A673 (cell line): Measurements from ENCODE around the gene CYB561D2. TPM values are rescaled to one million over a fixed set of nuclear protein-coding genes. Genes with fewer than 3 reads are reported as not detected.

Experiments
- BruUV-seq: library from RNA; stranded (reverse); fragments of 400-500 nt; replicated peaks from 2 replicates; lab custom pipeline; 2021; lab: Mats Ljungman, UMichigan
- CTCF ChIA-PET: fragments of 300-600 bp; sonication (Branson Sonifier 250); formaldehyde crosslinking; loops from one replicate; lab custom pipeline; 2022; ENCODE audit warnings: antibody characterized with exemption; lab: Charles Lee
- POLR2A ChIA-PET: fragments of 300-600 bp; sonication (Branson Sonifier 250); formaldehyde crosslinking; loops from one replicate; lab custom pipeline; 2022; ENCODE audit warnings: antibody characterized with exemption; ENCODE audit not compliant: low non-redundant PET; lab: Charles Lee
- DNase-seq: peaks from one replicate; pipeline ENCODE4 v3.0.0-alpha.2; 2015; ENCODE audit warnings: low spot score
- H3K27ac ChIP-seq: fragments of 200-600 bp; sonication (generic); 2 replicates; pipeline ENCODE4 v1.5.1; 2016; ENCODE audit warnings: mixed run types, low read depth, mild to moderate bottlenecking, mixed read lengths, antibody characterized with exemption, low read length; ENCODE audit not compliant: poor library complexity, severe bottlenecking
- H3K27me3 ChIP-seq: fragments of 200-600 bp; sonication (generic); replicated peaks from 2 replicates; pipeline ENCODE4 v1.6.1; 2017; ENCODE audit warnings: mixed run types, low read depth, mild to moderate bottlenecking, mixed read lengths, antibody characterized with exemption, low read length; ENCODE audit not compliant: insufficient read depth, poor library complexity
- H3K36me3 ChIP-seq: fragments of 200-600 bp; sonication (generic); 2 replicates; pipeline ENCODE4 v1.6.1; 2016; ENCODE audit warnings: mixed run types, mild to moderate bottlenecking, mixed read lengths, antibody characterized with exemption, low read length; ENCODE audit not compliant: insufficient read depth, poor library complexity, severe bottlenecking
- H3K4me1 ChIP-seq: fragments of 200-600 bp; sonication (generic); 2 replicates; pipeline ENCODE4 v1.6.1; 2017; ENCODE audit warnings: mixed run types, mild to moderate bottlenecking, mixed read lengths, antibody characterized with exemption, low read length; ENCODE audit not compliant: insufficient read depth, poor library complexity, severe bottlenecking
- H3K4me3 ChIP-seq: fragments of 200-600 bp; sonication (generic); 2 replicates; pipeline ENCODE4 v1.5.1; 2016; ENCODE audit warnings: low read depth, mixed run types, mild to moderate bottlenecking, mixed read lengths, low read length; ENCODE audit not compliant: poor library complexity, severe bottlenecking
- H3K9me3 ChIP-seq: fragments of 200-600 bp; sonication (generic); 2 replicates; pipeline ENCODE4 v1.6.1; 2016; ENCODE audit warnings: mixed run types, low read depth, mild to moderate bottlenecking, mixed read lengths, antibody characterized with exemption, low read length; ENCODE audit not compliant: poor library complexity, severe bottlenecking
- EZH2 ChIP-seq: fragments of 200-600 bp; sonication (generic); IDR thresholded peaks from 2 replicates; pipeline ENCODE4 v1.6.1; 2017; ENCODE audit warnings: borderline replicate concordance, low read depth, mild to moderate bottlenecking, mixed read lengths, antibody characterized with exemption, low read length; ENCODE audit not compliant: poor library complexity, severe bottlenecking
- intact Hi-C: fragments of 100-400 bp; cut with micrococcal nuclease; formaldehyde crosslinking; loops from one replicate; pipeline ENCODE4 v1.10.0; 2022; ENCODE audit not compliant: unreplicated experiment
- total RNA-seq: library from RNA; stranded (reverse); gene quantifications from 2 replicates; pipeline ENCODE4 v1.2.3, GENCODE V29; 2021
- TF ChIP-seq, protein P1 (sequence below): fragments of 300-800, 200-600 bp; sonication (generic); conservative IDR thresholded peaks from 2 replicates; pipeline ENCODE4 v1.5.1; 2017; ENCODE audit warnings: low read depth, mild to moderate bottlenecking, antibody characterized with exemption, low read length, moderate library complexity, mixed read lengths

Gene CYB561D2
- total RNA-seq, 1 experiment from 2014 or later: 8.2 TPM

DNA sequence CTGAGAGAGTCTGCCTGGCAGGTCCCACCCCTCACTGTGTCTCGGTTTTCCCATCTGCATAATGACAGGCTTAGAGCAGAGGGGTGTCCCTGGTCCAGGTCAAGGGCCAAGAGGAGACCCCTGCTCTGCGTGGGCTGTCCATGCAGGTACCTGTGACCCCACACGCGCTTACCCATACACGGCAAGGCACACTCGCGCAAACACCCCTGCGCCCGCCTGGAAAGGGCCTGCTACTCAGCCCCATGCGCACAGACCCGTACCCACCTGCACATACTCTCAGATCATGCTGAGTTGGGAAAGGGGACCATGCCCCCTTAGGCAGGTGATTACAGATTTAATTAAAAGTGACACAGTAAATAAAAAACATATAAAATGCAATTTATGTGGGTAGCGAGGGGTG is 32.1 kb downstream of the CYB561D2 start:
- no peak overlapping the region for H3K4me3 ChIP-seq
- H3K4me1 ChIP-seq: no peaks in the 10 kb centered on the region
- no peaks in the 10 kb centered on the region for H3K27me3 ChIP-seq
- ChIA-PET CTCF (no interaction called here), POLR2A (no interaction called here)
- H3K9me3 ChIP-seq: no peaks in the 10 kb centered on the region
- intact Hi-C loops: no loop called here
- DNase-seq: no peak
- BruUV-seq: no TSS peak
- H3K27ac ChIP-seq: no peak overlapping the region
- no peaks in the 10 kb centered on the region for H3K36me3 ChIP-seq
- TF ChIP-seq, protein P1, sequence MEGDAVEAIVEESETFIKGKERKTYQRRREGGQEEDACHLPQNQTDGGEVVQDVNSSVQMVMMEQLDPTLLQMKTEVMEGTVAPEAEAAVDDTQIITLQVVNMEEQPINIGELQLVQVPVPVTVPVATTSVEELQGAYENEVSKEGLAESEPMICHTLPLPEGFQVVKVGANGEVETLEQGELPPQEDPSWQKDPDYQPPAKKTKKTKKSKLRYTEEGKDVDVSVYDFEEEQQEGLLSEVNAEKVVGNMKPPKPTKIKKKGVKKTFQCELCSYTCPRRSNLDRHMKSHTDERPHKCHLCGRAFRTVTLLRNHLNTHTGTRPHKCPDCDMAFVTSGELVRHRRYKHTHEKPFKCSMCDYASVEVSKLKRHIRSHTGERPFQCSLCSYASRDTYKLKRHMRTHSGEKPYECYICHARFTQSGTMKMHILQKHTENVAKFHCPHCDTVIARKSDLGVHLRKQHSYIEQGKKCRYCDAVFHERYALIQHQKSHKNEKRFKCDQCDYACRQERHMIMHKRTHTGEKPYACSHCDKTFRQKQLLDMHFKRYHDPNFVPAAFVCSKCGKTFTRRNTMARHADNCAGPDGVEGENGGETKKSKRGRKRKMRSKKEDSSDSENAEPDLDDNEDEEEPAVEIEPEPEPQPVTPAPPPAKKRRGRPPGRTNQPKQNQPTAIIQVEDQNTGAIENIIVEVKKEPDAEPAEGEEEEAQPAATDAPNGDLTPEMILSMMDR: no peak
- TF ChIP-seq EZH2: no peak

DNA sequence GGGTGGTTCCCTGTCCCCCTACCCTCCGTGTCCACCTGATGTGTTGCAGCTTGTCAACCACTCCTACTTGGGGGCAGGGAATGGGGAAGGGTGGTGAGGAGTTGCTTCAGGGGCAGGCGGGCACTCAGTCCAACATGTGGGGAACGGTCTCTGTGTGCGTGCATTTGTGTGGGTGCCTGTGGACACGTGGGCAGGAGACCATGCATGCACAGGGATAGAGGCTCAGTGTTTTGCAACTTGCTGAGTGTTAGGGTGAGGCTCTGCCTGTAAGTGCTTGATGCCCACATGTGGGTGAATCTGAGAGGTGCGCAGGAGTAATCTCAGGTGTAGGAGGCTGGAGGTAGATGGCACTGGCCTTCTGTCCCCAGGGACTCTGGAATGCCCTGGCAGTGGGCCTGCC is 33.1 kb downstream of the CYB561D2 start:
- TF ChIP-seq EZH2: no peak
- TF ChIP-seq, protein P1: no peak
- H3K4me3 ChIP-seq: no peak overlapping the region
- ChIA-PET CTCF (no interaction called here), POLR2A (no interaction called here)
- H3K4me1 ChIP-seq: no peaks in the 10 kb centered on the region
- H3K27ac ChIP-seq: no peak overlapping the region
- DNase-seq: no peak
- no peaks in the 10 kb centered on the region for H3K36me3 ChIP-seq
- intact Hi-C loops: no loop called here
- no peaks in the 10 kb centered on the region for H3K9me3 ChIP-seq
- no peaks in the 10 kb centered on the region for H3K27me3 ChIP-seq
- BruUV-seq: no TSS peak

DNA sequence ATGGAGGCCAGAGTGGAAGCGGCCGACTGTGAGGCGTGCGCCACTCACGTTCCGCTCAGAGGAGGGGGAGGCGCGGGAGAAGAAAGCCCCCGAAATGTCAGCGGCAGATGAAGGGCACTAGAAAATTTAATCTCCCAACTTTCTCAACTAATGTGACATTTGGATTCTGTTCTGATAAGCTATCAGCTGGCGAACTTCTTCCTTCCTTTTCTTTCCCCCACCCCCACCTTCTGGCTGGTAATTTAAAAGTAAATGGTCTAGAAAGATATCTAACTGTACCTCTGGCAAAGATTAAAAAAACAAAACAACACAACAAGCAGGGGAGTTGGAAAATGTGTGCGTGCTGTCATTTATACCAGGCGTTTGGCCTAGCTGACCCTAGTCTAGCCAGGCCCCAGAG is 35.1 kb downstream of the CYB561D2 start:
- H3K27ac ChIP-seq: no peak overlapping the region
- ChIA-PET POLR2A (no interaction called here), CTCF (no interaction called here)
- H3K27me3 ChIP-seq: no peaks in the 10 kb centered on the region
- no TSS peak for BruUV-seq
- H3K9me3 ChIP-seq: no peaks in the 10 kb centered on the region
- H3K4me3 ChIP-seq: no peak overlapping the region
- DNase-seq: no peak
- intact Hi-C loops: no loop called here
- H3K4me1 ChIP-seq: no peaks in the 10 kb centered on the region
- no peaks in the 10 kb centered on the region for H3K36me3 ChIP-seq
- TF ChIP-seq, protein P1: no peak
- TF ChIP-seq EZH2: no peak
